Neuronal stem cell (in vitro differentiated cells): ENCODE results near the gene COPS7B. TPM values are rescaled to one million over a fixed set of nuclear protein-coding genes. Genes with fewer than 3 reads are reported as not detected.

Experiments
- small RNA-seq: library from polyadenylated mRNA; stranded (forward); fragments of <200 nt; extraction: miRNeasy Mini kit (QIAGEN cat#:217004); gene quantifications from one replicate; pipeline ENCODE3, GENCODE V24; 2013; ENCODE audit not compliant: insufficient read depth

Gene COPS7B

Small RNA genes lying within 50 kb of the gene (small RNA-seq; reads per million reads assigned to genes)
- not detected for gene AC073476.4
